GM10847 (cell line): ENCODE results near the gene MPPED2.

Source experiments
- POLR2A ChIP-seq: IDR thresholded peaks from 2 replicates; pipeline ENCODE4 v1.6.1; 2011; ENCODE audit not compliant: insufficient read length; ENCODE audit errors: extremely low read depth

Gene MPPED2

DNA sequence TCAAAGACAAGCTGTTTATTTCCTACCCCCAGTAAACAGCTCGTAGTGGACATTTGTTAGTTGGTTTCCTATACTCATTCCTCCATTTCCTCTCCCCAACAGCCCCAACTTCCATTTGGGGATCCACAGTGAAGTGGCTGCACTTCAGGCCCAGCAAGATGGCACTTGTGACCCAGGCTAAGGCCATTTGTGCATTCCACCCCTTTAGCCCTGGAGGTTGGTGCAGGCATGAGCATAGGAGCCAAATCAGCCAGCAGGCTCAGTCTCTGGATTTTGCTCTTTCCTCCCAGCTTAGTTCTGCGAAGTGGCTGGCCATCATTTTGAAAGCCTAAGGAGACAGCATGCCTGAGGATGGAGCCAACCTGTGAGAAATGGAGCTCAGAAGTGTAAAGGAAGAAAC lies 122.9 kb downstream of the MPPED2 start:
- TF ChIP-seq POLR2A: no peak

- no peak for TF ChIP-seq POLR2A
Observed at GRCh38 chr11:30462421-30462820, 123.7 kb downstream of the MPPED2 start.

DNA sequence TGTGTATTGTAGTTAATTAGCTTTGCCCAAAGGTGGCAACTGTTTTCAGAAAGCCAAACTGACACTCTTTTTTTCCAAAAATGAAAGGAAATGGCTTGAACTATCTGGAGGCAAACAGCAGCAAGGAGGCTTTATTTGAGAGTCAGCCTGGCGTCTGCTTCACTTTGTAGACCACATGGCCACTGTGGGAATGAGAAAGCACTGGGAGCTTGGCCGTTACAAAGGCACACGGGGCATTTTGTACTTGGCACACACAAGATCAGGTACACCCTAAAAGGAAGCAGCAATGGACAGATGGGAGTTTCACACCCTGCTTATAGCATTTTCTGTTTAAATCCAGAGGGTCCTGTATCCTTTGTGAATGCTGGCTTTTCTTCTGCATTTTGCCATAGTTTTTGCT lies 126.3 kb downstream of the MPPED2 start:
- no peak for TF ChIP-seq POLR2A

DNA sequence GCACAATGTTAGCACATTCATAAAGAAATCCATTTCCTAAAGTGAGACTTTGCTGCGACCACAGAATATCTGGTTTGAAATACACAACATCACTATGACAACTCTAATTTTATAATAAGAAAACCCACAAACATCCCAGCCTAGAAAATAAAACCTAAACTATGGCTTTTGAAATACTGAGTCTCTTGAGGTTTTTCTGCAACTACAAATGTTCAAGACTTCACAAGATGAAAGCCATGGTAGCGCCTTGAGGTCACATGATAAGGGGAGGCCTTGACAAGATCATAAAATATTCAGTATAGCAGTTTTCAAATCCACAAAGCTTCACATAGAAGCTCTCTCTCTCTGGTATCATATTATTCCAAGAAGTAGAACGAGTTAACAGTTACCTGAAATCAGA lies 126.8 kb downstream of the MPPED2 start:
- TF ChIP-seq POLR2A: no peak

GRCh38 chr11:30458541-30458940 lies 127.6 kb downstream of the MPPED2 start:
- TF ChIP-seq POLR2A: no peak

DNA sequence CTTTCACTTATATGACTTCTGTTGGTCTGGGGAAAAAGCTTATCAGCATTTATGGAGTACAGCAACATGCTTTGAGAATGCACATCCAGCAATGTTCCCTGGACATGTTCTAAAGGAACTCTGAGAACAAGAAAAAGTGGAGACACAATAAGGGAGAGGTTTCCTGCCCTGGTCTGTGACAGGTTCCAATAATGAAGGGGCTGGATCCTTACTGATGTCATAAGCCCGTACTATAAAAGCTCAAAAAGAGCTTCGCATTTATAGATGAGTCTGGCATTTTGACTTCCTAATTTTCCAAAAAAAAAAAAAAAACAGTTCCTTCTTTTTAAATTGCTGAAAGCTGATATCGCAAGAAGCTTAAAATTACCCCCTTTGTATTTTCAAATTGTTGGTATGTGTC lies 129.1 kb downstream of the MPPED2 start:
- no peak for TF ChIP-seq POLR2A

DNA sequence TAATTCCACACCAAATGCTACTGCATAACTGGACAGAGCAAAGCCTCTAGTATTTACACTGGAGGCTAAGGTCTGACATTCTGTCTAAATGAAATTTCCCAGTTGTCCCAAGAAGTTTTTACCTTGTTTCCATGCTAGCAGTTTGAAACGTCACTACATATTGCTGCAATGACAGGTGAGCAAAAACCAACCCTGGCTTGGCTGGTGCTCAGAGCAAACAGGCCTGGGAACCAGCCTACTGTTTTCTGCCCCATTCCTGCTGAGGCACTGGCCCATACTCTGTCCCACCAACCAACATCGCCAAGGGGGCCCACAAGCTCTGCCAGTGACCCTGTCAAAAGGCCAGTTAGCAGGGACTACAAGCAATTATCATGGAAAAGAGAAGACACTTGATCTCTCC lies 131.1 kb downstream of the MPPED2 start:
- TF ChIP-seq POLR2A: no peak

DNA sequence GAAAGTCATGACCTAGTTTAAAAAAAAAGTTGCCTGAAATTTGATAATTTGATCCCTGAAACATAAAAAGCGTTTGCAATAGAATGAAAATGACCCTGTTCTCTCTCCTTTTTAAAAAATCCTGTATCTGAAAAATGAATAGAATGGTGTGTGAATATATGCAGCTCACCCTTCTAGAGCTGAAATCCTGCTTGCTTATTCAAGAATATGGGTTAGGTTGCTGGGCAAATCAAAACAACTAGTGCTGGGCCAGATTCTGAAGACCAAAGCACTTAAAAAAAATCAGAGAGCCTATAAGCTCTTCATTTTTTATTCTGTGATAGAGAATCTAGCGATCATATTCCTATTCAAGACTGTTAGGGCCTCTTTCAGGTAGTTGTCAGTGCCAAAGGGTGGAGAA lies 131.6 kb downstream of the MPPED2 start:
- TF ChIP-seq POLR2A: no peak

GRCh38 chr11:30454111-30454510 lies 132.0 kb downstream of the MPPED2 start:
- TF ChIP-seq POLR2A: no peak

- TF ChIP-seq POLR2A: no peak
Observed at GRCh38 chr11:30453705-30454104, 132.4 kb downstream of the MPPED2 start.

DNA sequence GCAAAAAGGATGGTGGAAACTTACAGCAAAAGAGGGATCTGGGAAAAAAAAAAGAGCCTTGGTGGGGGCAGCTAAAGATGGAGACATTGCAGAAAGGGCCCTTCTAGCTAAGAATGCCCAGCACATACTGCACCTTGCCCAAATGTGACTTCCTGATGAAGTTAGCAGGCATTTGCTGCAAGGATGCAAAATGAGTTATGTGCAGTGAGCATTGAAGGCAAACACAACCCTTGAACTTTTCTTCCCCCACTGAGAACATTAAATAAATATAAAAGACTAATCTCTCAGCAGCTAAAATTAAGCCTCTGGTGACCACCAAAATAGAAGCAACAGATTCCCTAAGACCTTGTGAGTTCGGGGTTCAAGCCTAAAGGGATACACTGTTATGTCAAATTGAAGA lies 133.3 kb downstream of the MPPED2 start:
- no peak for TF ChIP-seq POLR2A

DNA sequence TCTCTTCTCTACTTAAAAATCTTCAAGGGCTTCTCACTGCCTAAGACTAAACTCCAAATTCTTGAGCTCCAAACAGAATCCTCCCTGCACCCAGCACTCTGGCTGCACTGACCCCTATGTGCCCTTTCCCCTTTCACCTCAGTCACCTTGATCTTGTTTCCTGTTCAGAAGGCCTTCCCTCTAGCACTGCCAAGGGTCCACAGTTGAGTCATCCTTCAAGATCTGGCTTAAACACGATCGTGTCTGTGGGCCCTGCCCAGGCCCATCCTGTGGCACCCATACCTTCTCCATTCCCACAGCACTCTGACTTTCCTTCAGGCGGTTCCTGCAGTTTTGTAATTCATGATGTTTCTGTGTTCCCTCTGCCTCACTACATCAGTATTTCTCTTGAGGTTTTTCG lies 134.0 kb downstream of the MPPED2 start:
- TF ChIP-seq POLR2A: no peak

DNA sequence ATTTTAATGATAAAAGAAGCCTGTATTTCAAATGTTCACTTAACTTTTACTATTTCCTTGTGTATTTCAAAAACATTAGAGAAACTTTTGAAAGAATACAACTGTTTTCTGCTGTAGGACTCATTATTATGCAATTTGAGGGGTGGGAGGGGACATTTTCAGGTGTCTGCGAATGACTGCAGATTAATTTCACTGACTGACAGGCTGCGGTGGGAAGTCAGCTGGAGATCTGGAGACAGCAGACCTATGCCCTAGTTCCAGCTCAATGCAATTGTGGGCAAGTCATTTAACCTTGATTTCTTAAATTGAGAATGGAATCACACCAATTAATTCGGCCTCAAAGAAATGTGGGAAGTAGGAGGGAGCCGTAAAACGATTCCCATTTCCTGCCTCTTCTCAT lies 134.5 kb downstream of the MPPED2 start:
- no peak for TF ChIP-seq POLR2A

- no peak for TF ChIP-seq POLR2A
Observed at GRCh38 chr11:30451167-30451566, 135.0 kb downstream of the MPPED2 start.

GRCh38 chr11:30447058-30447640 lies 139.0 kb downstream of the MPPED2 start:
- TF ChIP-seq POLR2A: no peak

- no peak for TF ChIP-seq POLR2A
Observed at GRCh38 chr11:30446520-30446919, 139.6 kb downstream of the MPPED2 start.

GRCh38 chr11:30445056-30445455 lies 141.1 kb downstream of the MPPED2 start:
- TF ChIP-seq POLR2A: no peak

DNA sequence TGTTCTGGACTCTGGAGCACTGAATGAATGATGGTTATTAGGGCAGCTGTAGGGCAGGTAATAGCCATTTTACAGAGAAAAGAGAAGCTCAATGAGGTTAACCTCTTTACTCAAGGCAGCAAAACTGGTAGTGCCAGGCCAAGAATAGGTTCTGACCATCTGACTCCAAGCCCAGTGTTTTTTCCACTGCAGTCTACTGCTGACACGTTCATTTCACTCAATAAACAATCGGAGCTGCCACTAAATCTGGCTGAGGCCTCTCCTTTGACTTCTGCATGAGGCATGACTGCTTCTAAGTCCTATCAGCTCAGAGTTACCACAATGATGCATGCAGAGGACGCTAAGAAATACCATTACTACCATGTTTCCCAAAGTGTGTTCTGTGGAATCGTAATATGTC lies 145.6 kb downstream of the MPPED2 start:
- TF ChIP-seq POLR2A: no peak

DNA sequence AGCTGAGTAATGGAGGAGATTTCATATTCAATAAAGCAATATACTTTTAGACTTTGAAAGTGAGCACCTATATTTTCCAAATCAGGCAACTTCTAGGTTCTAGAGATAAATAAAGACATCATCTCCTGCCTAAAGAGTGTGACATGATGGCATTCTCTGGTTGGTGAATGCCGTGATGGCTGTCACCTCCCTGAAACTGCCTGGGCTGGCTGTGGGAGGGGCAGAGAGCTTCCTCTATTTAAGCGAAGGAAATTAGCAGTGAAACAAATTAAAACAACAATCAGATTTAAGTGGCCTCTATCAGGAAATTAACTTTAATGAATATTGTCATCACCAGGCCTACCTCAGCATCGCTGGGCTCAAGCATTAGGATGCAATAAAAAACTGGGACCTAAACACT lies 149.4 kb downstream of the MPPED2 start:
- TF ChIP-seq POLR2A: no peak

GRCh38 chr11:30435488-30435887 lies 150.7 kb downstream of the MPPED2 start:
- no peak for TF ChIP-seq POLR2A
